AG10803 (cell line): ENCODE results near the gene CHRND.

Experiments
- DNase-seq: peaks from one replicate; pipeline ENCODE4 v3.0.0; 2010; ENCODE audit warnings: low read depth
- H3K4me3 ChIP-seq: 2 replicates; pipeline ENCODE4 v1.5.1; 2011; ENCODE audit warnings: mild to moderate bottlenecking, low read length, control low read depth
- TF ChIP-seq, protein P1 (sequence below): conservative IDR thresholded peaks from 2 replicates; pipeline ENCODE4 v1.5.1; 2011; ENCODE audit warnings: mild to moderate bottlenecking, low read length, control low read depth, inconsistent platforms

The CHRND gene

DNA sequence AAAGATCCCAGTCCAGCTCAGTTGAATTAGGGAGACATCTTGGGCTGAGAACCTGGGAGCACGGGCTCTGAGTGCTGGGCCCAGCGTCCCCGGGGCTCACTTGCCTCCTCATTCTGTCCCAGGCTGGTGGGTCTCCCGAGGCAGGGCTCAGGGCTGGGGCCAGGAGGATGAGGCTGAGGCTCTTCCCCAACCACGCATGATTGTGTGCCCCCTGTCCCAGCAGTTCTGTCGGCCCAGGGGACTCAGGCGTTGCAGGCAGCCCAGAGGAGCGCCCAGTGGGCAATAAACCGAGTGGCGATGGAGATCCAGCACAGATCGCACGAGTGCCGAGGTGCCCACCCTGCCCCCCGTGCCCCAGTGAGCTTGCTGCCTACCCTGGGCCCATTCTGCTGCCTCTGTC, 4.9 kb upstream of the CHRND start:
- no peak overlapping the region for H3K4me3 ChIP-seq
- TF ChIP-seq, protein P1, sequence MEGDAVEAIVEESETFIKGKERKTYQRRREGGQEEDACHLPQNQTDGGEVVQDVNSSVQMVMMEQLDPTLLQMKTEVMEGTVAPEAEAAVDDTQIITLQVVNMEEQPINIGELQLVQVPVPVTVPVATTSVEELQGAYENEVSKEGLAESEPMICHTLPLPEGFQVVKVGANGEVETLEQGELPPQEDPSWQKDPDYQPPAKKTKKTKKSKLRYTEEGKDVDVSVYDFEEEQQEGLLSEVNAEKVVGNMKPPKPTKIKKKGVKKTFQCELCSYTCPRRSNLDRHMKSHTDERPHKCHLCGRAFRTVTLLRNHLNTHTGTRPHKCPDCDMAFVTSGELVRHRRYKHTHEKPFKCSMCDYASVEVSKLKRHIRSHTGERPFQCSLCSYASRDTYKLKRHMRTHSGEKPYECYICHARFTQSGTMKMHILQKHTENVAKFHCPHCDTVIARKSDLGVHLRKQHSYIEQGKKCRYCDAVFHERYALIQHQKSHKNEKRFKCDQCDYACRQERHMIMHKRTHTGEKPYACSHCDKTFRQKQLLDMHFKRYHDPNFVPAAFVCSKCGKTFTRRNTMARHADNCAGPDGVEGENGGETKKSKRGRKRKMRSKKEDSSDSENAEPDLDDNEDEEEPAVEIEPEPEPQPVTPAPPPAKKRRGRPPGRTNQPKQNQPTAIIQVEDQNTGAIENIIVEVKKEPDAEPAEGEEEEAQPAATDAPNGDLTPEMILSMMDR, result no peak
- DNase-seq, result no peak

DNA sequence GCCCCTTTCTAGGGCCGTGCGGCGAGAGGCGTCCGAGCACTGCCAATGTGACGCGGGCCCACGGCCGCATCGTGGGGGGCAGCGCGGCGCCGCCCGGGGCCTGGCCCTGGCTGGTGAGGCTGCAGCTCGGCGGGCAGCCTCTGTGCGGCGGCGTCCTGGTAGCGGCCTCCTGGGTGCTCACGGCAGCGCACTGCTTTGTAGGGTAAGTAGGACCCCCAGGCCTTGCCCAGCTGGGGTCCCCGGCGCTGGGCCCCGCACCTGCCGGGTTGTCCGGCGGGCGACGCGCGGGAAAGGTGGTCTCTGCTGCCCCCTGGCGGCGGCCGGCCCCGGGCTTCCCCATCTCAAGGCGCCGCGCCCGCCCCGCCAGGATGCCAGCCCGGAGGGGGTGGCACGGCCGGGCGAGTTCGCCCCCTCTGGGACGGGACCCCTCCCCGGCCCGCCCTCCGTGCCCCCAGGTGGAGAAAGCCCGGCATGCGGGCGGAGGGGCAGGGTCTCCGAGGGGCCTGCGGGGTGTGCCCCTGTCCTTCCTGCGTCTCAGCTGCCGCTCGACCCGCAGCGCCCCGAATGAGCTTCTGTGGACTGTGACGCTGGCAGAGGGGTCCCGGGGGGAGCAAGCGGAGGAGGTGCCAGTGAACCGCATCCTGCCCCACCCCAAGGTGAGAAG, 3.9 kb upstream of the CHRND start:
- TF ChIP-seq, protein P1, result peak; percentile 34
- no peak overlapping the region for H3K4me3 ChIP-seq
- DNase-seq, result peak; percentile 11

DNA sequence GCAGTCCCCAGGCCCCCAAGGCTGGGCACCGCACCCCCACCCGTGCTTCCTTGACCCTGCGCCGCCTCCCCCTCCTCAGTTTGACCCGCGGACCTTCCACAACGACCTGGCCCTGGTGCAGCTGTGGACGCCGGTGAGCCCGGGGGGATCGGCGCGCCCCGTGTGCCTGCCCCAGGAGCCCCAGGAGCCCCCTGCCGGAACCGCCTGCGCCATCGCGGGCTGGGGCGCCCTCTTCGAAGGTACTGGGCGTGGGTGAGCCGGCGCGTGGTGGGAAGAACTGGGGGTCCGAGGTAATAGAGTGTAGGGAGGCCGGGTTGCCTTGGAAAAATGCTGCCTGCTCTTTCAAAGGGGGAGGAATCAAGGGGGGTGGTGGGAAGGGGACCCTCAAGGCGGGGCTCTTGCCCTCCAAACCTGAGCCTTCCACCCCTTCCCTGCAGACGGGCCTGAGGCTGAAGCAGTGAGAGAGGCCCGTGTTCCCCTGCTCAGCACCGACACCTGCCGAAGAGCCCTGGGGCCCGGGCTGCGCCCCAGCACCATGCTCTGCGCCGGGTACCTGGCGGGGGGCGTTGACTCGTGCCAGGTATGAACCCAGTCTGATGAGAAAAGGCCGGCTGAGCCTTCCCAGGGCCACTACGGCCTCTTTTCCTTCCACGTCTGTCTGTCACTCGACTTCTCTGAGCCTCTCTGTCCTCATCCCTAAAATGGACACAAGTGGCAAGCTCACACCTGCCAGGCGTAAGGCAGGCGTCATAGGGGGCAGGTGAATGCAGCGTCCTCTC, 3.1 kb upstream of the CHRND start:
- no peak overlapping the region for H3K4me3 ChIP-seq
- DNase-seq, result no peak
- TF ChIP-seq, protein P1, result no peak

DNA sequence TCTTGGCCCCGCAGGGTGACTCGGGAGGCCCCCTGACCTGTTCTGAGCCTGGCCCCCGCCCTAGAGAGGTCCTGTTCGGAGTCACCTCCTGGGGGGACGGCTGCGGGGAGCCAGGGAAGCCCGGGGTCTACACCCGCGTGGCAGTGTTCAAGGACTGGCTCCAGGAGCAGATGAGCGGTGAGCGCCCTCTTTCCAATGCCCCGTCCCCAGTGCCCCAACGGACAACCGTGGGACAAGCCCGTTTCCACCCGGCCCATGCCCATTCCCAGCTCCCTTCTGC, 2.6 kb upstream of the CHRND start:
- DNase-seq, result no peak
- TF ChIP-seq, protein P1, result no peak
- H3K4me3 ChIP-seq, result no peak overlapping the region

DNA sequence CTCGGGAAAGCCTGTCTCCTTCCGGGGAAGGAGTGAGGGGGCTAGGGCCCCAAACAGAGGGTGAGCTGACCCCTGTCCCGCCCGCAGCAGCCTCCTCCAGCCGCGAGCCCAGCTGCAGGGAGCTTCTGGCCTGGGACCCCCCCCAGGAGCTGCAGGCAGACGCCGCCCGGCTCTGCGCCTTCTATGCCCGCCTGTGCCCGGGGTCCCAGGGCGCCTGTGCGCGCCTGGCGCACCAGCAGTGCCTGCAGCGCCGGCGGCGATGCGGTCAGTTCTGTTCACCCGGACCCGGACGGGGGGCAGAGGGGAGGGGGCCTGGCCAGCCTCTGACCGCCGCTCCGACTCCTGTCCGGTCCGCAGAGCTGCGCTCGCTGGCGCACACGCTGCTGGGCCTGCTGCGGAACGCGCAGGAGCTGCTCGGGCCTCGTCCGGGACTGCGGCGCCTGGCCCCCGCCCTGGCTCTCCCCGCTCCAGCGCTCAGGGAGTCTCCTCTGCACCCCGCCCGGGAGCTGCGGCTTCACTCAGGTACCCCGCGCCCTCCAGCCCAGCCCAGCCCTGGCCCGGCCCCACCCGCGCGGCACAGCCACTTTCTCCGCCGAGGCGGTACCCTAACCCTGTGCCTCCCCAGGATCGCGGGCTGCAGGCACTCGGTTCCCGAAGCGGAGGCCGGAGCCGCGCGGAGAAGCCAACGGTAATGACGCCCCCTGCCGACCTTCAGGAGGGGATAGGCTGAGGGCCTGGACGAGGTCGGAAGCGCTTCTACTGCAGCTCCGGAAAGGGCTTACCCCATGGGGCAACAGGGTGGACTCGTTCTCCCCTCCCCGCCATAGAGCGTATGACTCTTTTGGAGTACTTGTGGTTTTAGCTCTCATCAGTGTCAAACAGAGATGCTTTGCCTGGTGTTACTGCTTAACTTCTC, 2.0 kb upstream of the CHRND start:
- peak; percentile 13 for DNase-seq
- TF ChIP-seq, protein P1, result no peak
- H3K4me3 ChIP-seq, result no peak overlapping the region

DNA sequence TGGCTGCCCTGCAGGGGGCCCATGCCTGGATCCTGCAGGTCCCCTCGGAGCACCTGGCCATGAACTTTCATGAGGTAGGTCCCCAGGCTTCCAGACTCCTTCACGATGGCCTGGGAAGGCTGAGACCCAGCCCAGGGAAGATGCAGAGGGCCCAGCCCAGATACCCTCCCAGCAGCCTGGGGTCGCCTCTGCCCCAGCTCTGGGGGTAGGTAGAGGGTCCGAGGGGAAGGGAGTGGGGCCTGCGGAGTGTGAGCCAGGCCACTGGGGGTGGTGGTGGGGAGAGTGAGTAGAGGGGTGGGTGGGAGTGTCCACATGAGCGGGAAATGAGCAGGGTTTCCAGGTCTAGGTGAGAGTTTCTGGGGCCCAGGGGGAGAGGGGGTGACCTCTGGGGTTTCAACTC, 1.2 kb upstream of the CHRND start:
- no peak overlapping the region for H3K4me3 ChIP-seq
- TF ChIP-seq, protein P1, result no peak

More for the DNA sequence above, 1.2 kb upstream of the CHRND start:
- DNase-seq, result no peak
